HG03135 (cell line): ENCODE results near the gene TGM6.

Source experiments
- ATAC-seq: cut with Tn5 transposase; IDR thresholded peaks from one replicate; pipeline ENCODE4 v1.9.1; 2021; ENCODE audit warnings: mild to moderate bottlenecking, moderate library complexity; ENCODE audit not compliant: unreplicated experiment

TGM6 gene

DNA sequence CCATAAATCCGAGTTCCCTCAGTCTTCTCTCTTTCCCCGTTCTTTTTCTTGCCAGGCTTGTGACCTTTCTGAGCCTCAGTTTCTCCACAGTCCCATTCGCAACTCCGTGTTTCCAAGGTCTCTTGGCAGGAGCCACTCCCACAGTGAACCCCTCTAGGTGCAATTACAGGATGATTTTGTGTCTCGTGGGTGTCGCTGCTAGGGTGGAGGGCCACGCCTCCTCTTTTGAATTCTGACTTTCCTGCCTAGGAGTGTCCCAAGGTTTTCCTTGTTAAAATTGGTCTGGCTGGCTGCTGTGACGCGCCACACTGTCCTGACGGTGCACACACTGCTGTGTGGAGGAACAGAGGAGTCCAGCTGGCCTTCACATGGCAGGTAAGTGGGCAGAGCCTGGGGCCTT lies at the start of gene TGM6:
Gene TGM6 (plus strand): TSS at position 301 of the 400 bp plus-strand sequence. CDS start 68 bp downstream, at position 369.
- ATAC-seq, result no peak

DNA sequence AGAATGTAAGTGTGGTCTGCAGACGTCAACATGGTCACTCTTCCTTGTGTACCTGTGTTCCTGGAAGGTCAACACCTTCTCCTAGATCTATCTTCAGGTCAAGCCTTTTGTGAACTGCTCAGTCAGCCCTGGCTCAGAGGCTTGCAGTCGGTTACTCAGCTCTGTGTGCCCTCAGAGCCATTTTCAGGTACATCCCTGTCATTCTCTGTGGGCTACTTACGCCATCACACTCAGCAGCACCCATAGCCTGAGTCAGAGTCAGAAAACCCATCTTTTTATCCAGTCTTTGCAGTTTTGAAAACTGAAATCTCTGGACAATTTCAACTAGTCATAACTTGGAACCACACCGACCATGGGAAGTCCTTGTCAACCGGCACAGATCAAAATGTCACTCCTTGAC lies 49.6 kb upstream of the TGM6 start:
- ATAC-seq, result no peak

- no peak for ATAC-seq
These were observed 48.7 kb upstream of the TGM6 start for GRCh38 chr20:2331901-2332565.

- ATAC-seq, result no peak
These were observed 48.0 kb upstream of the TGM6 start for GRCh38 chr20:2332711-2333110.

DNA sequence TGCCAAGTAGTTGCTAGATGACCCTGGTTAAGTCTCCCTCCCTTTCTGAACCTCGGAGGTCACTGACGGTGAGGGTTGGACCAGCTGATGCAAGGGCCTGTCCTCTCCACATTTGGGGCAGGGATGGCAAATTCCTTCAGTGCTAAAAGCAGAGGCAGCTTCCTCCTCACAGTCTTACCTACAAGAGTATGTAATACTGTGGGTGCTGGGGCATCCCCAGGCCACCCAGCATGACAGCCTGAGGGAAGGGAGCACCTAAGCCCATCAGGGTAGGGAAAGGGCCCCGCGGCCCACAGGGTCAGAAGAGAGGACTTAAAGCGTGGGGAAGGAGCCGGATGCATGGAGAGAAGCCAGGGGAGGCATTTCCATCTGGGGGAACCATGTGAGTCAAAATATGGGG lies 46.9 kb upstream of the TGM6 start:
- ATAC-seq, result no peak

GRCh38 chr20:2335096-2335870 lies 45.4 kb upstream of the TGM6 start:
- ATAC-seq, result no peak

DNA sequence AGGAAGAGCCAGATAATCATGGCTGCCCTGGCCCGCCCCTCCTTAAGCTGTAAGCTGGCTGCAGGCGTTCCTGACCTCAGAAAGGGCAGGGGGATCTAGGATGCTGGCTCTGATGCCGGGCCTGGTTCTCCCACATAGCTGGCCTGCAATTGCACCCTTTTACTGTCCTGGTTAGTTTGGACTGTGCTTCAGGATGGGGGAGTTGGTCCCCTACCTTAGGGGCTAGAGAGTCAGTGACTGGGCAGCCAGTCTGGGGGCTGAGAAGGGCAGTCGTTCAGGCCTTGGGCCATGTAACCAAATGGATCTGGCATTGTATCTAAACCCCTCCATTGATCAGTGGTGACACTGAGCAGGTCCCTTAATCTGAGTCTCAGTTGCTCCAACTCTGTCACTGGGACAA lies 44.2 kb upstream of the TGM6 start:
- ATAC-seq, result no peak

DNA sequence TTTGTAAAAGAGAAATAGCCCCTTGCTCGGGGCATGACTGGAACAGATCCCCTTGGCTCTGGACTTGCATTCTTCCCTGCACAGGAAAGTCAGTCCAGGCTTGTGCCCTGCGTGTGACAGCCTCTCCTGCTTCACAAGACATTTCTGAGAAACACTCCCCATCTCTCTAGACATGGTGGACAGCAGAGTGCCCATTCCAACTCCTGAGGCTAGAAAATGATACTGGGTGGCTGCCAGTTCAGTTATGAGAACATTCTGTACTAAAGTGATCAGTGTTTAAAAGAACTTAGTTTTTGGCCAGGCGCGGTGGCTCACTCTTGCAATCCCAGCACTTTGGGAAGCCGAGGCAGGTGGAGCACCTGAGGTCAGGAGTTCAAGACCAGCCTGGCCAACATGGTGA lies 43.6 kb upstream of the TGM6 start:
- no peak for ATAC-seq

DNA sequence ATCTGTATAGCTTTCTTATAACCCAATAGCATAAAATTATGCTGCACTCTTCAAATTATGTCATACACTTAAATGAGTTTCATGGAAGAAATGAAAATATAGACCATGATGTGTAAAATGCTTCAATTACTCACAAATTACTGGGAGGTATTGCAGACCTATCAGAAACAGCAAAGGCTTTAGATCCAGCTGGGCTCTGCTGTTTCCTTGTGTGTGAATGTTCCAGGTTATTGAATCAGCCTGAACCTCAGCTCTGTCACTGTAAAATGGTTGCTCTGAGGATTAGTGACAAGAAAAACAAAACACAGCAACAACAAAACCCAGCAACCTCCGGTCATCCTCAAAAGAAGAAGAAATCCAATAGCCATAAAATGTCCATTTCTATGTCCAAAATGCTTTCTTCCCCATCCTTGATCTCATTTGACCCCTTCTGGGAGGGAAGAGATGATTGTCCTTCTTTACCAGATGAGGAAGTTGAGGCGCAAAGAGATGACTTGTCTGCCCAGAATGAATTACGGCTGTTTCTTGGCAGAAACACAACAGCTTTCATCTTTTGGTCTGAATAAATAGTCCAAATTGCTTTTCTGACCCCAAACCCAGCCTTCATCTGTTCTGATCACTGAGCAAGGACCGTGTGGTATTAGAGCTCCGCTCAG lies 42.2 kb upstream of the TGM6 start:
- ATAC-seq, result no peak

GRCh38 chr20:2340136-2340535 lies 40.6 kb upstream of the TGM6 start:
- no peak for ATAC-seq

- ATAC-seq, result no peak
These were observed 39.9 kb upstream of the TGM6 start for GRCh38 chr20:2340823-2341222.

DNA sequence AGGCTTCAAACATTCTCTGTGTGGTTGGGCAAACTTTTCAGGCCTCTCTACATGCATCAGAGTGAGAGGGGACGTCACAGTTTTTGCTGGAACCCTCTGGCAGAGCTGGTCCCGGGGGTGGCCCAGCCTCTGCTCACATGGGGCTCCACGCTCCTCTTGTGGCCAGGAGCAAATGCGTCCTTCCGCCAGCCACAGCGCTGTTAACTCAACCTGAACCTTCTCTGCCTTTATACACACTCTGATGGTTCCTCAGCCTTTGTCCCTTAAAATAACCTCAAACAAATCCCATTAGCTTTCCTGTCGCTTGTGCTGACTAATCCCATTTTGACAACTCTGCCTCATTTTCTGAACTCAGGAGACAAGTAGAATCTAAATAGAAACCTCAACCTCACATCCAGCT lies 39.4 kb upstream of the TGM6 start:
- ATAC-seq, result no peak

- no peak for ATAC-seq
These were observed 38.5 kb upstream of the TGM6 start for GRCh38 chr20:2342243-2342642.

DNA sequence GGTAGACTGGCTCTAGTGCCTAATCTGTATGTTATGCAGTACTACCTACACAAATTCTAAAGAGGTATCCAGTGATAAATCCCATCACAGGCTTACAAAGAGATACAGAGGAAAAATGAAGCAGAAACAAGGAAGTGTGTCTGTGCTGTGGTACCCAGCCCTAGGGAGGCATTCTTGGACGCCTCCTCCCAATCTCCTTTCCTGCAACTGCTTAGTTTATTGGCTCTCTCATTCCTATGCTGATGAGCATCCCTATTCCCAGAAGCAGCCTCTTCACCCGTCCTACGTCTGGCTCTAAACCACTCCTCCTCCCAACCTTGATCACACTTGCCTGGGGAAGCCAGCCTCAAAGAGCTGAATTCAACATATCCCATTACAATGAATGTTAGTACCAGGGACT lies 34.5 kb upstream of the TGM6 start:
- ATAC-seq, result no peak

DNA sequence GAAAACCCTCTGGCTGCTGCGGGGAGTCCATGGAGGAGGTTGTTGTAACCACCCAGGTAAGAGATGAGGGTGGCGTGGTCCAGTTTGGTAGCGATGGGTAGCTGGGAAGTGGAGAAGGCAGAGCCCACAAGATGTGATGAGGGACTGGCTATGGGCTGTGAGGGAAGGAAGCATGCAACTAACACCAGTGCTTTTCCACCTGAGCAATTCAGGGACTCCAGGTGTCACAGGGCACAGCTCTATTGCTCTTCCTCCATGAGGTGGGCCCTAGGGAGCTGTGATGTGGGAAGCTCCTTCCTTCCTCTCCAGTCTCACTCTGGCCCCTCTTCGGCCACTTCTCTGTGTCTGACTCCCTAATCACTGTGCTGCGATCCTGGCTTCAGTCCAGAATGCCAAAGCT lies 32.4 kb upstream of the TGM6 start:
- ATAC-seq, result no peak

- ATAC-seq, result no peak
These were observed 30.9 kb upstream of the TGM6 start for GRCh38 chr20:2349801-2350200.

DNA sequence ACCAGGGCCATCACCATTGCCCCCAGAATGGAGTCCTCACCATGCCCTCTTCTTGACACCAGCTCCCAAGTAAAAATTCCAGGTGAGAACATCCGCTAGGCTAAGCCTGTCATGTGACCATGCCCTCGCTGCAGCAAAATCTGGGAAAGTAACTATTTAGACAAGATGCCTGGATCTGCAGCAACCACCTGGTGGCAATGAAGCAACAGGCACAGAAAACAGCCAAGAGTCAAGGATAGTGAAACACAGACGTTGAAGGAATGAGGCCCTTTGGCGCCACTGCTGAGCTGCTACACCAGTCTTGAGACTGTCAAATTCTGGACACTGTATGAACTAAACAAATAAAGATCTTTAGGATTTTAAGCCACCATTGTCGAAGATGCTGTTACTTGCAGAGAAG lies 30.1 kb upstream of the TGM6 start:
- no peak for ATAC-seq

DNA sequence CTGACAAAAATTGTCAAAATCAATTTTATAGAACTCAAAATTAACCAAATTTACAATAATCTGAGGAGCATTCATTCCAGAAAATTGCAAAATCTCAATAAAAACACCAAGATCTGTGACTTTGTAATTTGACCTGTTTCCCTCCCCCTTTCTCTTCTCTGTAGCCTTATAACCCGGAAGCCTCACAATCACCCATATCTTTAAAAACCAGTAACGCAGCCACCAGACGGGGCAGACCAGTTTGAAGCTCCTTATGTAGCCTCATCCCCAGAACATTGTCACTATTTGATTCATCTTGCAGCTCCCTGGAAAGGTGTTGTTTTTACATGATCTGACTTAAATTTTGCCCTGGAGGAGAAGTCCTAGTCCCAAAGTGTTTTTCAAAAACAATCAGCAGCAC lies 27.5 kb upstream of the TGM6 start:
- ATAC-seq, result no peak

- no peak for ATAC-seq
These were observed 23.6 kb upstream of the TGM6 start for GRCh38 chr20:2357114-2357513.

DNA sequence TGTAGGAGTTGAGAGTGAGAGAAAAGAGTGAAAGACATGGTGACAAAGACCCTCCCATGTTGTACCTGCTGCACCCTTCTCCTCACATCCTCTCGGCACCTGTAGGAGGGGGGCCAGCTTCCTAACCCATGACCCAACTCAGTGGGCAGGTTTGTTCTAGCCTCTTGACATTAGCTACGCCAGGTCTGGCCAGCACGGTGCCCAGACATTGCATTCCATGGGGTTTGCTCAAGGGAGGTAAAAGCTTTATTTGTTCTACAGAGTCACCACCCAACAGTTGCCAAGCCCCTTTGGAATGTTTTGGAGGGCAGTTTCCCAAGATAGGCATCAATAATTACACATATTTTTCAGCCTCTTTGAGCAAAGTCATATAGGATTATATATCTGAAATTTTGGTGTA lies 22.7 kb upstream of the TGM6 start:
- no peak for ATAC-seq

DNA sequence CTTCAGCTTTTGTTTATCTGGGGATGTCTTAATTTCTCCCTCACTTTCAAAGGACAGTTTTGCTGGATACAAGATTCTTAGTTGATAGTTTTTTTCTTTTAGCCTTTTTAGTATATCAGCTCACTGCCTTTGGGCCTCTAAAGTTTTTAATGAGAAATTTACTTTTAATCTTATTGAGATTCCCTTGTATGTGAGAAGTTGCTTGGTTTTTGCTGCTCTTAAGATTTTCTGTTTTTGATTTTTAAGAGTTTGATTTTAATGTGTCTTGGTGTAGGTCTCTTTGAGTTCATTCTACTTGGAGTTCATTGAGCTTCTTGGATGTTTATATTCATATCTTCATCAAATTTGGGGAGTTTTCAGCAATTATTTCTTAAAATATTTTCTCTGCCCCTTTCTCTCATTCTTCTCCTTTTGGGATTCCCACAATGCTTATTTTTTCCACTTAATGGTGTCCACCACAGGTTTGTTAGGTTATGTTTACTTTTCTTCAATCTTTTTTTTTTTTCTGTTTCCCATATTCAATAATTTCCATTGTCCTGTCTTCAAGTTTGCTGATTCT lies 19.6 kb upstream of the TGM6 start:
- no peak for ATAC-seq

GRCh38 chr20:2363187-2363586 lies 17.5 kb upstream of the TGM6 start:
- ATAC-seq, result no peak
